ENCODE results near the gene CD2.

GRCh38 chr1:116777831-116778830, 23.9 kb downstream of the CD2 start:
- no peak for TF ChIP-seq CTCF (IDR thresholded peaks at IDR 0.05)
- no peak for TF ChIP-seq POLR2AphosphoS5 (IDR thresholded peaks at IDR 0.05; ENCODE audit: low read depth, low read length)
- no peak for TF ChIP-seq SIN3A (IDR thresholded peaks at IDR 0.05; ENCODE audit: borderline replicate concordance, insufficient read depth, low read depth, low read length)
- no peak for TF ChIP-seq REST (IDR thresholded peaks at IDR 0.05; ENCODE audit: insufficient read depth in 1 of 2, low read depth in 2 of 2, low read length in 1 of 2)
- no peak for TF ChIP-seq TCF7L2 (IDR thresholded peaks at IDR 0.05; ENCODE audit: low read depth, low read length)

Data from Panc1 (cell line).